CD4-positive, alpha-beta T cell treated with Interleukin-1 beta for 1 hour (primary cell): ENCODE results near the gene SRM.
A peak's percentile ranks its signal among the peaks of the same experiment; 100 is the strongest.
"Not testable (repeated sequence)": the region's sequence is repeated elsewhere in the genome, so short reads cannot be mapped to it uniquely, and the experiment has no call there.

Experiments
- DNase-seq, 2 donors: peaks; one replicate each; pipeline ENCODE4 v3.0.0-alpha.2; 2020 to 2022

SRM gene

GRCh38 chr1:11044086-11044848 lies 15.6 kb downstream of the SRM start:
- no peak for DNase-seq

- no peak for DNase-seq
Measured at GRCh38 chr1:11042995-11043874, 16.6 kb downstream of the SRM start.

DNA sequence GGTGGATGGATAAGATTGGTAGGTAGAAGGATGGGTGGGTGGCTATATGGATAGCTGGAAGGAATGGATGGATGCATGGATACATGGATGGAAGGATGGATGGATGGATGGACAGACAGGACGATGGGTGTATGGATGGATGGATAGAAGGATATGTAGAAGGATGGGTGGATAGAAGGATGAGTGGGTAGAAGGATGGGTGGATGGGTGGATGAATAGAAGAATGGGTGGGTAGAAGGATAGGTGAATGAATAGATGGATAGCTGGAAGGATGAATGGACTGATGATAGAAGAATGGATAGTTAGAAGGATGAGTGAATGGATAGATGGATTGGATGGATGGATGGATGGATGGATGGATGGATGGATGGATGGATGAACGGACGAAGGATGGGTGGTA lies 17.8 kb downstream of the SRM start:
- DNase-seq = no peak

GRCh38 chr1:11041048-11041447 lies 18.8 kb downstream of the SRM start:
- no peak for DNase-seq

GRCh38 chr1:11040105-11040429 lies 19.8 kb downstream of the SRM start:
- not testable (repeated sequence) for DNase-seq

DNA sequence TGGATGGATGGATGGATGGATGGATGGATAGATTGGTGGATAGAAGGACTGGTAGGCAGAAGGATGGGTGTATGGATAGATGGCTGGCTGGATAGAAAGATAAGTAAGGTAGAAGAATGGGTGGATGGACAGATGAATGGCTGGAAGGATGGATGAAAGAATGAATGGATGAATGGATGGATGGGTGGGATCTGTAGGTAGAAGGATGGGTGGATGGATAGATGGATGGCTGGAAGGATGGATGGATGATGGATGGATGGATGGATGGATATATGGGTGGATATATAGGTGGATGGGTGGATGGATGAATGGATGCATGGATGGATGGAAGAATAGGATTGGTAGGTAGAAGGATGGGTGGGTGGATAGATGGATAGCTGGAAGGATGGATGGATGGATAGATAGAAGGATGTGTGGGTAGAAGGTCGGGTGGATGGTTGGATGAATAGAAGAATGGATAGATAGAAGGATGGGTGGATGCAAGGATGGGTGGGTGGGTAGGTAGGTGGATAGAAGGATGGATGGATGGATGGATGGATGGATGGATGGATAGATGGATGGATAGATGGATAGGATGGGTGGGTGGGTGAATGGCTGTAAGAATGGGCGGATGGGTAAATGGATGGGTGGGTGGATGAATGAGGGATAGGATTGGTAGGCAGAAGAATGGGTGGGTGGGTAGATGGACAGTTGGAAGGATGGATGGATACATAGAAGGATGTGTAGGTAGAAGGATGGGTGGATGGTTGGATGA lies 20.3 kb downstream of the SRM start:
- DNase-seq = no peak

GRCh38 chr1:11037740-11038182 lies 22.1 kb downstream of the SRM start:
- DNase-seq = peak; percentile 86 to 89

- DNase-seq = not testable (repeated sequence)
Measured at GRCh38 chr1:11037019-11037739, 22.6 kb downstream of the SRM start.

GRCh38 chr1:11031624-11032262 lies 28.1 kb downstream of the SRM start:
- no peak for DNase-seq

GRCh38 chr1:11030865-11031264 lies 29.0 kb downstream of the SRM start:
- no peak for DNase-seq

DNA sequence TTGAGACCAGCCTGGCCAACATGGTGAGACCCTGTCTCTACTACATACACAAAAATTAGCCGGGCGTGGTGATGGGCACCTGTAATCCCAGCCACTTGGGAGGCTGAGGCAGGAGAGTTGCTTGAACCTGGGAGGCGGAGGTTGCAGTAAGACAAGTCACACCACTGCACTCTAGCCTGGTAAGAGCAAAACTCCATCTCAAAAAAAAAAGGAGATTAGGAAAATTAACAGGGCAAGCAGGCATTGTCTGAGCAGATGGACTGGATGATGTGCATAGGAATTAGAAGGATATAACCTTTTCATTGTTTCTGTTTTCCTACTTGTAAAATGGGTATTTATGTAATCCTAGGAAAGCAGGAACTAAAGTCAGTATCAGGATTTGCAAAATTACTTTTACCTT lies 31.8 kb downstream of the SRM start:
- DNase-seq = no peak

DNA sequence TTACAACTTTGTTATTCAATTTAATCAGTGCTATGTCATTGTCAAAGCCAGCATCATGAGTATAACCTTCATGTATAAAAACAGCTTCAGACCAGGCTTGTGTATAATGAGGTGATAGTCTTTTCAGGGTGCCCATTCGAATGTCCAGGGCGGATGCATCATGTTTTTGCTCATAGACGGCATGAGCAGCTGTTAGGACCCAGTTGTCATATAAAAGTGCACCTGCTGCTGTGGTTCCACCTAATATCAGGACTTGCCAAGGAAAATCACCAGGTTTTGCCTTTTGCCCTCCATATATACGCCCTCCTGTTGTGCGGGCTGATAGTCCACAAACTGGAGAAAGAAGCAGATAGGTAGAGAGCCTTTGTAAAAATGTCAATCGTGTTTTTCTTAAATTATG lies 32.5 kb downstream of the SRM start:
- DNase-seq = no peak

DNA sequence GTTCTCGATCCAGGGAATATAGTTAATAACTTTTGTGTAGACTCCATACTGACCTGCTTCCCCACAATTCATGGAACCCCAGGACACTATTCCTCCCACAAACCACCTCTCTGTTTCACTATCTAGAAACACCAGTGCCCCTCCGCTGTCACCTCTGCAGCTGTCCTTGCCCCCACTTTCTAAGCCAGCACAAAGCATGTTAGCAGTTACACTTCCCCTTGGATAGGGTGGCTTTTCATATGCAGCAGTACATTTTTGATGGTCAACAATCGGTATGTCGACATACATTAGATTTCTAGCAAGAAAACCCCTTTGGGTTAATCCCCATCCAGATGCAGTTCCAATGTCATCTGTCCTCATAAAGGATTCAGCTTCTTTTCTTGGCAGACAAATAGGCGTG lies 32.9 kb downstream of the SRM start:
- no peak for DNase-seq

DNA sequence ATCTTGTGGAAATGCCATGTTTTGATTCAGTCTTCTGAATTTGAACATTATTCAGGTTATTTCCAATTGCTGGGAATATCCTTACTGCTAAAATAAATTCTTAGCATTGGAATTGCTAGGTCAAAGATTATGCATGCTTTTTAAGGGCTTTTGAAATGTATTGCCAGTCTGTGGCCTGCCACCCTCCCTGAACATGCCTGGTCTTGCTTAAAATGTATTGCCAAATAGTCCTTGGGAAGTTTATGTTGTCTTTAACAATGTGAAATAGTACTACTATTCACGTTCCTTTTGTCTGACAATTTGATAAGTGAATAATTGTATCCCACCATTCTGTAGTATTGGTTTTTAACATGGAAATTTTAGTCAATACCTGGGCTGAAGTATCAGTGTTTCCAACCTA lies 33.8 kb downstream of the SRM start:
- DNase-seq = no peak

DNA sequence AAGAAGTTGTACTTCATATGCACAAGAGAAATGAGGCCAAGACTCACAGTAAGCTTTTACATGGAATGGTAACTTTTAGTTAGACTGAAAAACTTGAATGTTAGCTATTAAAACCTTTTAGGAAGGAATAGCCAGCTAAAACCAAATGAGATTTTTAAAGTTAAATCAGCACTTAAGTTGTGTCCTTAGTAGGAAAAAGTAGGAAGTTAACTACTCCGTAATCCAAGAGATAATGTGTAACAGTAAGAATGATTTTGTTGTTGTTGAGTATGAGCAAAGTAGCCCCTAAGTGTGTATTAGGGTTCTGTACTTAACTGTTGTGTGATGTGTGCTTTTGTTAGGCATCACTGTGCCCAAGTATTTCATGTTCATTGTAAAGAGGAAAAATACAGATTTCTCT lies 34.2 kb downstream of the SRM start:
- DNase-seq = no peak

- DNase-seq = no peak
Measured at GRCh38 chr1:11024874-11025203, 35.0 kb downstream of the SRM start.

DNA sequence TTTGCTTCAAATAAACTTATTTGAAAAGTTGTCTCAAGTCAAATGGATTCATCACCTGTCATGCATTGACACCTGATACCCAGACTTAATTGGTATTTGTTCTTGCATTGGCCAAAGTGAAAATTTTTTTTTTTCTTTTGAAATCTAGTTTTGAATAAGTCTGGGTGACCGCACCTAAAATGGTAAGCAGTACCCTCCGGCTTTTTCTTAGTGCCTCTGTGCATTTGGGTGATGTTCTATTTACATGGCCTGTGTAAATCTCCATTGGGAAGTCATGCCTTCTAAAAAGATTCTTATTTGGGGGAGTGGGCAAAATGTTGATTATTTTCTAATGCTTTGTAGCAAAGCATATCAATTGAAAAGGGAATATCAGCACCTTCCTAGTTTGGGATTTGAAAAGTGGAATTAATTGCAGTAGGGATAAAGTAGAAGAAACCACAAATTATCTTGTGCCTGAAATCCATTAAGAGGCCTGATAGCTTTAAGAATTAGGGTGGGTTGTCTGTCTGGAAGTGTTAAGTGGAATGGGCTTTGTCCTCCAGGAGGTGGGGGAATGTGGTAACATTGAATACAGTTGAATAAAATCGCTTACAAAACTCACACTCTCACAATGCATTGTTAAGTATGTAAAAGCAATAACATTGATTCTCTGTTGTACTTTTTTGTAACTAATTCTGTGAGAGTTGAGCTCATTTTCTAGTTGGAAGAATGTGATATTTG lies 35.5 kb downstream of the SRM start:
- no peak for DNase-seq

DNA sequence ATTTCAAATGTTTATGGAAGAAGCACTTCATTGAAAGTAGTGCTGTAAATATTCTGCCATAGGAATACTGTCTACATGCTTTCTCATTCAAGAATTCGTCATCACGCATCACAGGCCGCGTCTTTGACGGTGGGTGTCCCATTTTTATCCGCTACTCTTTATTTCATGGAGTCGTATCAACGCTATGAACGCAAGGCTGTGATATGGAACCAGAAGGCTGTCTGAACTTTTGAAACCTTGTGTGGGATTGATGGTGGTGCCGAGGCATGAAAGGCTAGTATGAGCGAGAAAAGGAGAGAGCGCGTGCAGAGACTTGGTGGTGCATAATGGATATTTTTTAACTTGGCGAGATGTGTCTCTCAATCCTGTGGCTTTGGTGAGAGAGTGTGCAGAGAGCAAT lies 36.6 kb downstream of the SRM start:
- no peak for DNase-seq

DNA sequence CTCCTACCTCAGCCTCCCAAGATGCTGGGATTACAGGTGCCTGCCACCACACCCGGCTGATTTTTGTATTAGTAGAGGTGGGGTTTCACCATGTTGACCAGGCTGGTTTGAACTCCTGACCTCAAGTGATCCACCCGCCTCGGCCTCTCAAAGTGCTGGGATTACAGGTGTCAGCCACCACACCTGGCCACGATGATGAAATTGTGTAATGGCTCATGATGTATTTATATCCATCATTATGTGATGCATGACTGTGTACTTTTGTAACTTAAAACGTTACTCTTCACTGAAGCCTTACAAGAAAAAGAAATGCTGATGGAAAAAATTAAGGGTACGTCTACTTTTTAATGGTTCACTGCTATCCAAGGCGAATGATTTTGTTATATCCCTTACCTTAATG lies 39.8 kb downstream of the SRM start:
- DNase-seq = no peak

- not testable (repeated sequence) for DNase-seq
Measured at GRCh38 chr1:11019358-11019757, 40.5 kb downstream of the SRM start.

GRCh38 chr1:11013160-11013531 lies 46.7 kb downstream of the SRM start:
- no peak for DNase-seq
